HUES64 (cell line): Measurements from ENCODE around the gene SYNE1.

Experiments used
- H3K27ac ChIP-seq: 2 replicates; pipeline ENCODE4 v1.7.0; 2013; ENCODE audit warnings: low read depth, low read length, inconsistent platforms
- H3K27me3 ChIP-seq: 2 replicates; pipeline ENCODE4 v1.6.1; 2013; ENCODE audit warnings: mild to moderate bottlenecking, low read length; ENCODE audit not compliant: insufficient read depth
- H3K36me3 ChIP-seq: 2 replicates; pipeline ENCODE4 v1.6.1; 2013; ENCODE audit warnings: mild to moderate bottlenecking, low read length; ENCODE audit not compliant: insufficient read depth
- H3K4me1 ChIP-seq: 2 replicates; pipeline ENCODE4 v1.6.1; 2013; ENCODE audit warnings: mild to moderate bottlenecking, low read length, moderate library complexity; ENCODE audit not compliant: insufficient read depth
- H3K4me3 ChIP-seq: 2 replicates; pipeline ENCODE4 v1.5.1; 2013; ENCODE audit warnings: mild to moderate bottlenecking, low read length, moderate library complexity
- H3K9ac ChIP-seq: 2 replicates; pipeline ENCODE4 v1.6.1; 2013; ENCODE audit warnings: mild to moderate bottlenecking, low read depth, low read length
- H3K9me3 ChIP-seq: 2 replicates; pipeline ENCODE4 v1.6.1; 2013; ENCODE audit warnings: low read depth, low read length; ENCODE audit not compliant: insufficient read depth
- WGBS: fragments of 150-250, 120-280 bp; methylation state at CpG from one replicate; pipeline ENCODE4 v1.1.7; 2013; ENCODE audit warnings: missing lambda C conversion rate; 5-methylcytosine and 5-hydroxymethylcytosine counted together

The SYNE1 gene

DNA sequence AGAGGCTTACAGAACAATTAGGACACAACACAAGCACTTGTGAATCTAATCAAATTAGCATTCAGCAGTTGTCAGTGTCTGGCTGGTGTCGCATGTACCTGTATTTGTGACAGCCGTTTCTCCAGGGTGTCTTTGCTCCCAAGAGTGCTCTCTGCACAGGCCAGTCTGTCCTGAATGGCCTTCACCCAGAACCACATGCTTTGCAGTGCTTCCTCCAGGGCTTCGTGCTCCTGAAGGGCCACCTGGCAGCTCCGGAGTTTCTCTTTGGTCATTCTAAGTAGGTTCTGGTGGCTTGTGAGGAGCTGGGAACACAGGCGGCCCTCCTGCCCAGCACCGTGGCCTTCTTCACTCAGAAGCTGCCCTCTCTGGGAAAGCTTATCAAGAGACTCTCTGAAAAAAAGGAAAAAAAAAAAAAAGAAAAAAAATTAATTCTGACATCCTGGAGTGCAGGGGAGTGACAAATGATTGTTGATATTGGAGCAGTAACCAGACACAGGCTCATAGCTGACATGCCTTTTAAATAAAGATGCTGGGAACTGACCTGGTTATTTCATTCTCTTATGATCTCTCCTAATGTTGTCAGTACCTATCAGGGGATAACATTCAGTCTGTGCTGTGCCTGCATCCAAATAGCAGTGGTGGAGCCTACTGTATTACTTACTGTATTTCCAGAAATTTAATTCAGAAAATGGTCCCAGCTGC lies 245.8 kb downstream of the SYNE1 start:
- 91% methylated on average over 6 of the region's 6 CpGs for WGBS
- Histone ChIP-seq H3K4me3 (no peak overlapping the region), H3K9ac (no peak overlapping the region), H3K36me3 (no peaks in the 10 kb centered on the region), H3K4me1 (no peaks in the 10 kb centered on the region), H3K9me3 (no peaks in the 10 kb centered on the region), H3K27ac (no peak overlapping the region), H3K27me3 (no peaks in the 10 kb centered on the region)

DNA sequence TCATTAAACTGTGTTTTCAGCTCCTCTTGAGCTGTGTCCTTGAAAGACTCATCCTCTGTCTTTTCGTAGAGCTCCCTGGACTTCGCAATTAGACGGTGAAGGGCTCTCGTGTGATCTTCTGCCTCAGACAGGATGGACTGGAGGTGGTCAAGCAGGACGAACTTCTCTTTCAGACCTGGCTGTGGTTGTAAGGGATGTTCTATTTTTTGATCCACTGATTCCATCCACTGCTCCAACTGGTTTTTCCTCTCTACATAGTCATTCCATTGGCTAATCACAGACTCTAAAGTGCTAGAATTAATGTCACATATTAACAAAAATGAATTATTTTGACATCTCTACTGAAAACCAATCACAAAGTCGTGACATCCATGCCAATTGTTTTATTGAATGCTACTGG lies 250.1 kb downstream of the SYNE1 start:
- Histone ChIP-seq H3K36me3 (no peaks in the 10 kb centered on the region), H3K27me3 (no peaks in the 10 kb centered on the region)
- 97% methylated on average over 4 of the region's 6 CpGs for WGBS

DNA sequence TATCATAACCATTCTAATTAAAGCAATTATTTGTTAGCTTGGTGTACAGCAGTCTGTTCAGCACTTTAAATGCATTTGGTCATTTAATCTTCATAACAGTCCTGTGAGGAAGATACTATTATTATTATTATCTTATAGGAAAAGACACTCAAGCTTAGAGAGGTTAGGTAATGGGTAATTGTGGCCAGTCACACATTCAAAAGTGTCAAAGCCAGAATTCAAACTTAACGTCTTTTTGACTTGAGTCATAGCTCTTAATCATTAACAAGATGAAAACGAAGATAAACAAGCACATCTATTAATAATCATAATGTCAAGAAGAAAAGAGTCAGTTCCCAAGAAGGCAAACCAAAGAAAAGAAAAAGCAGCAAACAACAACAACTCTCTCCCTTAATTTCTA lies 251.0 kb downstream of the SYNE1 start:
- Histone ChIP-seq H3K27me3 (no peaks in the 10 kb centered on the region), H3K4me1 (no peaks in the 10 kb centered on the region), H3K9me3 (no peaks in the 10 kb centered on the region), H3K27ac (no peak overlapping the region), H3K9ac (no peak overlapping the region), H3K4me3 (no peak overlapping the region), H3K36me3 (no peaks in the 10 kb centered on the region)
- WGBS, result 94% methylated on average over 2 of the region's 2 CpGs

More for the DNA sequence above, 250.1 kb downstream of the SYNE1 start:
- no peak overlapping the region for H3K4me3 ChIP-seq
- no peak overlapping the region for H3K27ac ChIP-seq
- H3K9ac ChIP-seq, result no peak overlapping the region
- no peaks in the 10 kb centered on the region for H3K4me1 ChIP-seq
- no peaks in the 10 kb centered on the region for H3K9me3 ChIP-seq

GRCh38 chr6:152380993-152381898 lies 255.9 kb downstream of the SYNE1 start:
- Histone ChIP-seq H3K4me3 (peak overlapping the region; percentile 11; the same call in 1 of the 2 replicates), H3K27ac (no peak overlapping the region), H3K9ac (peak overlapping the region; percentile 50; the same call in 1 of the 2 replicates)

GRCh38 chr6:152380351-152380767 lies 256.8 kb downstream of the SYNE1 start:
- 78% methylated on average over 5 of the region's 5 CpGs for WGBS
- Histone ChIP-seq H3K9me3 (no peaks in the 10 kb centered on the region), H3K27ac (no peak overlapping the region), H3K27me3 (no peaks in the 10 kb centered on the region), H3K4me1 (0 out of 2 replicates have a peak, but pooled peaks cover 4% of the 10 kb centered on the region), H3K4me3 (peak overlapping the region; percentile 5; the same call in 1 of the 2 replicates), H3K9ac (no peak overlapping the region), H3K36me3 (no peaks in the 10 kb centered on the region)

More at GRCh38 chr6:152380993-152381898, 255.9 kb downstream of the SYNE1 start:
- 87% methylated on average over 16 of the region's 17 CpGs for WGBS
- no peaks in the 10 kb centered on the region for H3K36me3 ChIP-seq
- no peaks in the 10 kb centered on the region for H3K9me3 ChIP-seq
- no peaks in the 10 kb centered on the region for H3K27me3 ChIP-seq
- H3K4me1 ChIP-seq, result 0 out of 2 replicates have a peak, but pooled peaks cover 4% of the 10 kb centered on the region

DNA sequence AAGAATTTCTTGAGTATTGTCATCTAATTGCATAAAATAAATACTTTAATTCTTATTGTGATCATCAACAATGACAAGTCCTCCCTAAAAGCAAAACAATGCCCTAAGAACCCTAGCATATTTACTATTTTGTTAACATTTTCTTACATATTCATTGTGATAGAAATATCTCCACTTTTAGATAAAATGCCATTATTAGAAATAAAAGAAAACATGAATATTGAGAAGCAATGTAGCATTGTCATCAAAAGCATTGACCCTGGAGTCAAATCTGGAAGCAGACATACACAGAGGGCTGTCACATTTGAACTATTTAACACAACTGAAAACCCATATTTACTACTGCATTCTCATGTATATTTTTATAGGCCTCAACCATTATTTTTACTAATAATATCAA lies 257.7 kb downstream of the SYNE1 start:
- Histone ChIP-seq H3K4me3 (peak overlapping the region; percentile 5; the same call in 1 of the 2 replicates), H3K27ac (no peak overlapping the region), H3K9me3 (no peaks in the 10 kb centered on the region), H3K9ac (no peak overlapping the region), H3K36me3 (no peaks in the 10 kb centered on the region), H3K4me1 (0 out of 2 replicates have a peak, but pooled peaks cover 4% of the 10 kb centered on the region), H3K27me3 (no peaks in the 10 kb centered on the region)

GRCh38 chr6:152378169-152378568 lies 259.0 kb downstream of the SYNE1 start:
- WGBS, result 69% methylated on average over 4 of the region's 4 CpGs

DNA sequence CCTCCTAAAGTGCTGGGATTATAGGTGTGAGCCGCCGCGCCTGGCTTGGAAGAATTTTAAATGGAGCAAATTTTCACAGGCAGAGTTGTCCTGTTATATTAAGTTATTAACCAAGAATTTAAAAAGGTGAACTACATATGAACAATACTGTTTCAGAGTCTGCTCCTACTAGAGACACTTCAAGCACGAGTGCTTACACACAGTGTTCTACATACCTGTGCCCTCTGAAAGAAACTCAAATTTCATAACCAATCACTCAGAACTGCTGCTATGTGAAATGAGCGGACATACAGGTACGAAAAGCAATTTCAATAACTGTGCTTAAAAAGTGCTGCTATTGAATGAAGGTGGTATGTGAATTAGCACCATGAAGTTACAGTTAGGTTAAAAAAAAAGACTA lies 262.0 kb downstream of the SYNE1 start:
- no peak overlapping the region for H3K9ac ChIP-seq
- H3K4me1 ChIP-seq, result 0 out of 2 replicates have a peak, but pooled peaks cover 4% of the 10 kb centered on the region
- WGBS, result 96% methylated on average over 3 of the region's 6 CpGs
- no peak overlapping the region for H3K27ac ChIP-seq
- H3K9me3 ChIP-seq, result no peaks in the 10 kb centered on the region
- no peaks in the 10 kb centered on the region for H3K36me3 ChIP-seq
- H3K4me3 ChIP-seq, result no peak overlapping the region
- H3K27me3 ChIP-seq, result no peaks in the 10 kb centered on the region

More at GRCh38 chr6:152378169-152378568, 259.0 kb downstream of the SYNE1 start:
- H3K9me3 ChIP-seq, result no peaks in the 10 kb centered on the region
- H3K27me3 ChIP-seq, result no peaks in the 10 kb centered on the region
- H3K9ac ChIP-seq, result no peak overlapping the region
- 0 out of 2 replicates have a peak, but pooled peaks cover 4% of the 10 kb centered on the region for H3K4me1 ChIP-seq
- no peak overlapping the region for H3K4me3 ChIP-seq
- no peak overlapping the region for H3K27ac ChIP-seq
- no peaks in the 10 kb centered on the region for H3K36me3 ChIP-seq

DNA sequence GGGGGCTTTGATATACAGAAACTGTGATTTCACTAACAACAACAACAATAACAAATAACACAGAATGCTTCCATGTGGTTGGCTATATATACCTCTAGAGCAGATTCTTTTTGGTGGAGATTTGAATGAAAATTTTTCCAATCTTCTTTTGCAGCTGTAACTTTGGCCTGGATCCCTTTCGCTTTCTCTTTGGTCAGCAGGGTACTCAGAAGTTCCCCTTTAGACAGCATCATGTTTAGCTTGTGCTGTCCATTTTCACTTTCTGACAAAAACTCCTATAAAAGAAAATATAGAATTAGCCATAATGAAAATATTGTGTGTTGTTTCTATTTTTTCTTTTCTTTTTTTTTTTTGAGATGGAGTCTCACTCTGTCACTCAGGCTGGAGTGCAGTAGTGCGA lies 264.2 kb downstream of the SYNE1 start:
- Histone ChIP-seq H3K27me3 (no peaks in the 10 kb centered on the region), H3K4me3 (no peak overlapping the region), H3K4me1 (0 out of 2 replicates have a peak, but pooled peaks cover 3% of the 10 kb centered on the region), H3K9ac (no peak overlapping the region), H3K9me3 (no peaks in the 10 kb centered on the region), H3K27ac (no peak overlapping the region), H3K36me3 (no peaks in the 10 kb centered on the region)
- WGBS, result 100% methylated on average over 2 of the region's 2 CpGs

DNA sequence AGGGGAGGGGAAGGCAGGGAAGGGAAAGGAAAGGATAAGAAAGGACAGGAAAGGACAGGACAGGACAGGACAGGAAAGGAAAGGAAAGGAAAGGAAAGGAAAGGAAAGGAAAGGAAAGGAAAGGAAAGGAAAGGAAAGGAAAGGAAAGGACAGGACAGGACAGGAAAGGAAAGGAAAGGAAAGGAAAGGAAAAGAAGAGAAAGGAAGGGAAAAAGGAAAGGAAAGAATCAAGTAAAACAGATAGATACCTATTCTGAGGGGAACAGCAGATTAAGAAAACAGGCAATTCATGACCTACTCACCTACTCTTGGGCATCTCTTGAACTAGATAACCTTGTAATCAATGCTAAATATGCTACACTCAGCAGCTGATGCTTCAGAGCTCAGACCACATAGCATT lies 265.4 kb downstream of the SYNE1 start:
- Histone ChIP-seq H3K27ac (no peak overlapping the region), H3K36me3 (no peaks in the 10 kb centered on the region), H3K4me1 (0 out of 2 replicates have a peak, but pooled peaks cover 3% of the 10 kb centered on the region), H3K9ac (no peak overlapping the region), H3K4me3 (no peak overlapping the region), H3K27me3 (no peaks in the 10 kb centered on the region), H3K9me3 (no peaks in the 10 kb centered on the region)
